NCI-H69 (cell line): Measurements from ENCODE around the gene TDRD7.
A peak's percentile ranks its signal among the peaks of the same experiment; 100 is the strongest.
"Not testable (repeated sequence)": the region's sequence is repeated elsewhere in the genome, so short reads cannot be mapped to it uniquely, and the experiment has no call there.

Experiments used
- DNase-seq: peaks from one replicate; lab custom pipeline; 2025; lab: John Stamatoyannopoulos, UW

Gene TDRD7

GRCh38 chr9:97427885-97428284 lies 16.0 kb downstream of the TDRD7 start:
- no peak for DNase-seq

GRCh38 chr9:97430316-97431043 lies 18.6 kb downstream of the TDRD7 start:
- no peak for DNase-seq

- no peak for DNase-seq
These were observed 19.1 kb downstream of the TDRD7 start for GRCh38 chr9:97431044-97431441.

- DNase-seq, result no peak
These were observed 19.8 kb downstream of the TDRD7 start for GRCh38 chr9:97431549-97432143.

- no peak for DNase-seq
These were observed 25.2 kb downstream of the TDRD7 start for GRCh38 chr9:97437051-97437600.

- peak; percentile 26 for DNase-seq
These were observed 26.4 kb downstream of the TDRD7 start for GRCh38 chr9:97438257-97438656.

GRCh38 chr9:97438666-97439065 lies 26.8 kb downstream of the TDRD7 start:
- no peak for DNase-seq

- peak; percentile 74 for DNase-seq
These were observed 28.3 kb downstream of the TDRD7 start for GRCh38 chr9:97440160-97440559.

GRCh38 chr9:97441729-97442128 lies 29.8 kb downstream of the TDRD7 start:
- DNase-seq, result no peak

- DNase-seq, result peak; percentile 72
These were observed 33.3 kb downstream of the TDRD7 start for GRCh38 chr9:97445119-97445701.

- no peak for DNase-seq
These were observed 35.1 kb downstream of the TDRD7 start for GRCh38 chr9:97447001-97447400.

GRCh38 chr9:97453573-97453972 lies 41.7 kb downstream of the TDRD7 start:
- DNase-seq, result not testable (repeated sequence)

- not testable (repeated sequence) for DNase-seq
These were observed 44.9 kb downstream of the TDRD7 start for GRCh38 chr9:97456841-97457240.

- DNase-seq, result no peak
These were observed 47.4 kb downstream of the TDRD7 start for GRCh38 chr9:97459326-97459725.

- no peak for DNase-seq
These were observed 50.3 kb downstream of the TDRD7 start for GRCh38 chr9:97462159-97462558.

- no peak for DNase-seq
These were observed 51.0 kb downstream of the TDRD7 start for GRCh38 chr9:97462914-97463313.

- peak; percentile 89 for DNase-seq
These were observed 57.0 kb downstream of the TDRD7 start for GRCh38 chr9:97468658-97469448.

GRCh38 chr9:97470076-97470475 lies 58.2 kb downstream of the TDRD7 start:
- DNase-seq, result peak; percentile 81

GRCh38 chr9:97473717-97474116 lies 61.8 kb downstream of the TDRD7 start:
- no peak for DNase-seq

GRCh38 chr9:97474372-97474925 lies 62.6 kb downstream of the TDRD7 start:
- peak; percentile 35 for DNase-seq

GRCh38 chr9:97475059-97475458 lies 63.2 kb downstream of the TDRD7 start:
- DNase-seq, result peak; percentile 94
